Liver (tissue), 9 donors: ENCODE measurements around the gene LDAH. TPM values are rescaled to one million over a fixed set of nuclear protein-coding genes. Genes with fewer than 3 reads are reported as not detected.

Experiments
- DNase-seq: peaks from one replicate; pipeline ENCODE4 v3.0.0-alpha.2; 2017; ENCODE audit warnings: low spot score
- H3K27ac ChIP-seq, 2 donors: one replicate each; pipeline ENCODE4 v1.7.0; 2013; ENCODE audit warnings: inconsistent platforms in 2 of 2, low read length in 2 of 2, control low read depth in 1 of 2, low read depth in 1 of 2, mild to moderate bottlenecking in 1 of 2
- H3K27me3 ChIP-seq, 4 donors: one replicate each; pipeline versions ENCODE4 v1.6.1 to v1.7.0; 2013; ENCODE audit warnings: low read length in 3 of 4, inconsistent platforms in 1 of 4, mild to moderate bottlenecking in 1 of 4, moderate library complexity in 1 of 4; ENCODE audit not compliant: control insufficient read depth in 4 of 4, insufficient read depth in 4 of 4
- H3K36me3 ChIP-seq, 4 donors: one replicate each; pipeline versions ENCODE4 v1.6.1 to v1.7.0; 2013; ENCODE audit warnings: low read length in 3 of 4, mild to moderate bottlenecking in 3 of 4, low read depth in 1 of 4, moderate library complexity in 1 of 4; ENCODE audit not compliant: control insufficient read depth in 4 of 4, insufficient read depth in 3 of 4
- H3K4me1 ChIP-seq, 4 donors: one replicate each; pipeline versions ENCODE4 v1.6.1 to v1.7.0; 2013; ENCODE audit warnings: low read length in 3 of 4, mild to moderate bottlenecking in 3 of 4, moderate library complexity in 1 of 4; ENCODE audit not compliant: control insufficient read depth in 4 of 4, insufficient read depth in 4 of 4
- H3K4me3 ChIP-seq, 3 donors: one replicate each; pipeline versions ENCODE4 v1.6.1 to v1.7.0; 2013; ENCODE audit warnings: low read length in 3 of 3, control low read depth in 1 of 3, low read depth in 1 of 3, mild to moderate bottlenecking in 1 of 3
- H3K9ac ChIP-seq, 2 donors: one replicate each; pipeline ENCODE4 v1.7.0; 2013; ENCODE audit warnings: low read length in 2 of 2, mild to moderate bottlenecking in 2 of 2, moderate library complexity in 2 of 2, control low read depth in 1 of 2, low read depth in 1 of 2
- H3K9me3 ChIP-seq, 4 donors: one replicate each; pipeline versions ENCODE4 v1.6.1 to v1.7.0; 2013; ENCODE audit warnings: low read length in 3 of 4; ENCODE audit not compliant: control insufficient read depth in 4 of 4
- ATF3 ChIP-seq: IDR thresholded peaks from 2 replicates; pipeline ENCODE4 v1.6.1; 2016; ENCODE audit warnings: antibody characterized with exemption
- EGR1 ChIP-seq, 2 donors: IDR thresholded peaks; 2 replicates each; pipeline ENCODE4 v1.6.1; 2016 to 2018; ENCODE audit warnings: antibody characterized with exemption in 2 of 2, low read depth in 2 of 2
- FOXA1 ChIP-seq: IDR thresholded peaks from 2 replicates; pipeline ENCODE4 v1.6.1; 2016; ENCODE audit warnings: antibody characterized with exemption
- FOXA2 ChIP-seq: IDR thresholded peaks from 2 replicates; pipeline ENCODE4 v1.6.1; 2016; ENCODE audit warnings: antibody characterized with exemption
- GABPA ChIP-seq, 2 donors: IDR thresholded peaks in 1 of 2; conservative IDR thresholded peaks in 1 of 2; 2 replicates each; pipeline ENCODE4 v1.6.1; 2016; ENCODE audit warnings: antibody characterized with exemption in 2 of 2, mild to moderate bottlenecking in 1 of 2, moderate library complexity in 1 of 2
- HNF4A ChIP-seq, 2 donors: conservative IDR thresholded peaks; 2 replicates each; pipeline ENCODE4 v1.6.1; 2016; ENCODE audit warnings: antibody characterized with exemption in 2 of 2, mild to moderate bottlenecking in 2 of 2
- HNF4G ChIP-seq: IDR thresholded peaks from 2 replicates; pipeline ENCODE4 v1.6.1; 2016; ENCODE audit warnings: antibody characterized with exemption
- JUND ChIP-seq, 2 donors: IDR thresholded peaks; 2 replicates each; pipeline ENCODE4 v1.6.1; 2016; ENCODE audit warnings: antibody characterized with exemption in 2 of 2
- MAX ChIP-seq: IDR thresholded peaks from 2 replicates; pipeline ENCODE4 v1.6.1; 2016; ENCODE audit warnings: antibody characterized with exemption
- NR2F2 ChIP-seq: IDR thresholded peaks from 2 replicates; pipeline ENCODE4 v1.6.1; 2016; ENCODE audit warnings: antibody characterized with exemption
- RAD21 ChIP-seq, 2 donors: IDR thresholded peaks; 2 replicates each; pipeline ENCODE4 v1.6.1; 2016; ENCODE audit warnings: antibody characterized with exemption in 2 of 2, mild to moderate bottlenecking in 2 of 2
- RXRA ChIP-seq, 2 donors: IDR thresholded peaks; 2 replicates each; pipeline ENCODE4 v1.6.1; 2017 to 2018; ENCODE audit warnings: antibody characterized with exemption in 2 of 2, mild to moderate bottlenecking in 1 of 2
- SP1 ChIP-seq: IDR thresholded peaks from 2 replicates; pipeline ENCODE4 v1.6.1; 2018; ENCODE audit warnings: antibody characterized with exemption, mild to moderate bottlenecking
- TAF1 ChIP-seq: conservative IDR thresholded peaks from 2 replicates; pipeline ENCODE4 v1.6.1; 2016; ENCODE audit warnings: antibody characterized with exemption, mild to moderate bottlenecking
- YY1 ChIP-seq: IDR thresholded peaks from 2 replicates; pipeline ENCODE4 v1.6.1; 2016; ENCODE audit warnings: antibody characterized with exemption, mild to moderate bottlenecking
- ZBTB33 ChIP-seq: IDR thresholded peaks from 2 replicates; pipeline ENCODE4 v1.6.1; 2016; ENCODE audit warnings: antibody characterized with exemption
- WGBS: extraction: QIAGEN DNeasy Blood & Tissue Kit; methylation state at CpG from one replicate; pipeline ENCODE4 v1.1.7; 2013; 5-methylcytosine and 5-hydroxymethylcytosine counted together
- polyA plus RNA-seq, 2 donors: library from polyadenylated mRNA; stranded (reverse) in 1 of 2; unstranded in 1 of 2; fragments of 200-250 nt in 1 of 2; fragments of >200 nt in 1 of 2; fragmentation: Nextera tagmentation in 1 of 2; extraction: Ambion mirVana in 1 of 2; gene quantifications; one replicate each; pipeline versions ENCODE4 v1.2.1 to v1.2.3, GENCODE V29; 2013 to 2015
- total RNA-seq, 2 donors: library from RNA; depleted of rRNA; stranded (reverse); fragments of >200 nt; gene quantifications; one replicate each; pipeline ENCODE4 v1.2.3, GENCODE V29; 2014
- TF ChIP-seq, protein P1 (sequence below): fragments of 150-350 bp; IDR thresholded peaks from 2 replicates; pipeline ENCODE4 v1.5.1; 2017; ENCODE audit warnings: improper control_type of control experiment, low read depth, low read length; ENCODE audit not compliant: missing input control
- TF ChIP-seq, protein P2 (sequence below): IDR thresholded peaks from 2 replicates; pipeline ENCODE4 v1.6.1; 2016; ENCODE audit warnings: antibody characterized with exemption, mild to moderate bottlenecking
- donor health status: healthy.
- donor health status: healthy.
- donor health status: healthy.
- donor health status: healthy.
- donor health status: healthy.

The LDAH gene
- total and polyA plus RNA-seq, 4 donors = 5.8 to 17.7 (median 9.7) TPM

DNA sequence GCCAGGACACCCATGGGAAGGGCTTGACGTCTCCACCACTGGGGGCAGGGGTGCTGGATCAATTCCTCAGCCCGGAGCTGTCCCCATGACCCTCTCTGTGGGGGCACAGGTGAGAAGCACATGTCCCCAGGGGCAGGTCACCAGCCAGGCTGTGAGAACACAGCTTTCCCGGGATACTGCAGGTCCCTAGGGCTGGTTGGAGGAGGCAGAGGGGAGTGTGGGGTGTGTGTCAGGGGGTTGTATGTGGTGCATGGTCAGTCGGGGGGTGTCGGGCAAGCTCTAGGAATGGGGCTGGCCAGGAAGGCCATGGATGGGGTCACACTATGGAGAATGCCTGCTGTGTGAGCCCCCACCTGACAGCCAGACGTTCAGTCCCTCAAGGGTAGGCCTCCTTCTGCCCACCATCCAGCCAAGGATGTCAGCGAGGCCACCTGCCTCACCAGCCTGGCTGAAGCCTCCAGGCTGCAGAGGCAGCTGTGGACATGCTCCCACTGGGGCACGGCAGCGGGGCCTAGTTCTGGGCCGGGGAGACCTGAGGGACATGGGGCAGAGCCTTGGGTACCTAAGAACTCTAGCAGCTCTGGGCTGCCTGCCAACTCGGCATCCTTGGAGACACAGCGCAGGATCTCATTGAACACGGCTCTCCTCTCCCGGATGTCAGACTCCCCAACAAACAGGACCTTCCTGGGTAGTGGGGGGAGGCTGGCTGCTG lies 182.3 kb downstream of the LDAH start:
- Histone ChIP-seq H3K36me3 (peaks cover 0 to 11% (median 6%) of the 10 kb centered on the region in 4 donors), H3K4me3 (no peak overlapping the region), H3K9me3 (no peaks in the 10 kb centered on the region), H3K9ac (no peak overlapping the region), H3K4me1 (peaks cover 4 to 24% (median 12%) of the 10 kb centered on the region in 4 donors), H3K27me3 (no peaks in the 10 kb centered on the region), H3K27ac (no peak overlapping the region)
- DNase-seq = no peak
- 86% methylated on average over 14 of the region's 14 CpGs for WGBS
- no peak for TF ChIP-seq ATF3
- no peak for TF ChIP-seq EGR1 (IDR thresholded peaks at IDR 0.05; ENCODE audit: low read depth in 2 of 2)
- TF ChIP-seq, protein P1, sequence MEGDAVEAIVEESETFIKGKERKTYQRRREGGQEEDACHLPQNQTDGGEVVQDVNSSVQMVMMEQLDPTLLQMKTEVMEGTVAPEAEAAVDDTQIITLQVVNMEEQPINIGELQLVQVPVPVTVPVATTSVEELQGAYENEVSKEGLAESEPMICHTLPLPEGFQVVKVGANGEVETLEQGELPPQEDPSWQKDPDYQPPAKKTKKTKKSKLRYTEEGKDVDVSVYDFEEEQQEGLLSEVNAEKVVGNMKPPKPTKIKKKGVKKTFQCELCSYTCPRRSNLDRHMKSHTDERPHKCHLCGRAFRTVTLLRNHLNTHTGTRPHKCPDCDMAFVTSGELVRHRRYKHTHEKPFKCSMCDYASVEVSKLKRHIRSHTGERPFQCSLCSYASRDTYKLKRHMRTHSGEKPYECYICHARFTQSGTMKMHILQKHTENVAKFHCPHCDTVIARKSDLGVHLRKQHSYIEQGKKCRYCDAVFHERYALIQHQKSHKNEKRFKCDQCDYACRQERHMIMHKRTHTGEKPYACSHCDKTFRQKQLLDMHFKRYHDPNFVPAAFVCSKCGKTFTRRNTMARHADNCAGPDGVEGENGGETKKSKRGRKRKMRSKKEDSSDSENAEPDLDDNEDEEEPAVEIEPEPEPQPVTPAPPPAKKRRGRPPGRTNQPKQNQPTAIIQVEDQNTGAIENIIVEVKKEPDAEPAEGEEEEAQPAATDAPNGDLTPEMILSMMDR = no peak
- no peak for TF ChIP-seq HNF4A (conservative IDR thresholded peaks at IDR 0.05)
- TF ChIP-seq YY1 = no peak
- no peak for TF ChIP-seq JUND (IDR thresholded peaks at IDR 0.05)
- TF ChIP-seq SP1 = no peak
- no peak for TF ChIP-seq GABPA (IDR thresholded peaks at IDR 0.05 in 1 of 2, conservative IDR thresholded peaks at IDR 0.05 in 1 of 2)
- TF ChIP-seq TAF1 = no peak
- no peak for TF ChIP-seq RAD21 (IDR thresholded peaks at IDR 0.05)
- TF ChIP-seq ZBTB33 = no peak
- TF ChIP-seq HNF4G = no peak
- TF ChIP-seq NR2F2 = no peak
- TF ChIP-seq FOXA1 = no peak
- no peak for TF ChIP-seq RXRA (IDR thresholded peaks at IDR 0.05)
- no peak for TF ChIP-seq MAX
- TF ChIP-seq, protein P2, sequence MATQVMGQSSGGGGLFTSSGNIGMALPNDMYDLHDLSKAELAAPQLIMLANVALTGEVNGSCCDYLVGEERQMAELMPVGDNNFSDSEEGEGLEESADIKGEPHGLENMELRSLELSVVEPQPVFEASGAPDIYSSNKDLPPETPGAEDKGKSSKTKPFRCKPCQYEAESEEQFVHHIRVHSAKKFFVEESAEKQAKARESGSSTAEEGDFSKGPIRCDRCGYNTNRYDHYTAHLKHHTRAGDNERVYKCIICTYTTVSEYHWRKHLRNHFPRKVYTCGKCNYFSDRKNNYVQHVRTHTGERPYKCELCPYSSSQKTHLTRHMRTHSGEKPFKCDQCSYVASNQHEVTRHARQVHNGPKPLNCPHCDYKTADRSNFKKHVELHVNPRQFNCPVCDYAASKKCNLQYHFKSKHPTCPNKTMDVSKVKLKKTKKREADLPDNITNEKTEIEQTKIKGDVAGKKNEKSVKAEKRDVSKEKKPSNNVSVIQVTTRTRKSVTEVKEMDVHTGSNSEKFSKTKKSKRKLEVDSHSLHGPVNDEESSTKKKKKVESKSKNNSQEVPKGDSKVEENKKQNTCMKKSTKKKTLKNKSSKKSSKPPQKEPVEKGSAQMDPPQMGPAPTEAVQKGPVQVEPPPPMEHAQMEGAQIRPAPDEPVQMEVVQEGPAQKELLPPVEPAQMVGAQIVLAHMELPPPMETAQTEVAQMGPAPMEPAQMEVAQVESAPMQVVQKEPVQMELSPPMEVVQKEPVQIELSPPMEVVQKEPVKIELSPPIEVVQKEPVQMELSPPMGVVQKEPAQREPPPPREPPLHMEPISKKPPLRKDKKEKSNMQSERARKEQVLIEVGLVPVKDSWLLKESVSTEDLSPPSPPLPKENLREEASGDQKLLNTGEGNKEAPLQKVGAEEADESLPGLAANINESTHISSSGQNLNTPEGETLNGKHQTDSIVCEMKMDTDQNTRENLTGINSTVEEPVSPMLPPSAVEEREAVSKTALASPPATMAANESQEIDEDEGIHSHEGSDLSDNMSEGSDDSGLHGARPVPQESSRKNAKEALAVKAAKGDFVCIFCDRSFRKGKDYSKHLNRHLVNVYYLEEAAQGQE = no peak
- no peak for TF ChIP-seq FOXA2
